Measurements from ENCODE around the gene PSMA7. TPM values are rescaled to one million over a fixed set of nuclear protein-coding genes. Genes with fewer than 3 reads are reported as not detected.

Gene PSMA7
- polyA plus RNA-seq, 1 donor (not counting 4 experiments of a cell fraction or from before 2014, with no cell fraction given): 383 TPM

DNA sequence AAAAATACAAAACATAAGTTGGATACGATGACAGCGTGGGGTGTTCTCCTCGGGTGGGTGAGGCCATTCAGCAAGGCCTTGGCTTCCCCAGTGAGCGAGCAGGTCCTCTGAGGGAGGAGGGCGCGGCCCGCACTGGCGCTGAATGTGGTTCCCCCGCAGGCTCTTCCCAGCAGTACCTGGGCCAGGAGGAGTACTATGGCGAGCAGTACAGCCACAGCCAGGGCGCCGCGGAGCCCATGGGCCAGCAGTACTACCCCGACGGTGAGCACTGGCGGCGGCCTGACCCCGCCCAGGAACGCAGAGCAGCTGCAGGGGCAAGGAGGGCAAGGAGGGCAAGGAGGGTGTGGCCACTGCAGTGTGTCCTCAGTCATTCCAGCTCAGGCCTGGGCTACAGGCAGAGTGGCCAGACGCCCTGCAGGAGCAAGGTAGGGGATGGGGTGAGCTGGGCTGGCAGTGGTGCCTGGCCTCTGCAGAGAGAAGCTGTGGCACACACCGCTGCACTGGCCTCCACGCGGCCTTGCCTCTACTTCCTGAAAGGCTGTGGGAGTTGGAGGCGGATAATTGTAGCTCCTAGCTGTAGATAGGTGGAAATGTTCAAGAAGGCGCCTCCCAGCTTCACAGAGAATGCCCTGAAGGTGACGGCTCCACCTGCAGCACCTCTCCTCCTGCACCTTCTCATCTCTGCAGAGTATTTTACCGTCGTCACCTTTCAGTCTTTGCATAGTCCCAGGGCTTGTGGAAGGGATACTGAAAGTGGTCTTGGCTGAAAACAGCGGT lies 21.0 kb upstream of the PSMA7 start:
- H3K9me3 ChIP-seq (ENCODE audit: control insufficient read depth, low read depth, low read length): no peaks in the 10 kb centered on the region
- dilution Hi-C loops (cut with MboI; ENCODE audit: extremely low pct_ligation_motif_present, low sequenced_read_pairs): no loop called here
- no peaks in the 10 kb centered on the region for H3K9me1 ChIP-seq (ENCODE audit: control insufficient read depth, extremely low read depth, insufficient read depth, low read length)
- no peak for FAIRE-seq
- no peak overlapping the region for H3K4me3 ChIP-seq (ENCODE audit: control insufficient read depth in 2 of 3, extremely low read depth in 1 of 3, insufficient read depth in 2 of 3, low read depth in 1 of 3, low read length in 3 of 3)
- no peaks in the 10 kb centered on the region for H3K27me3 ChIP-seq (ENCODE audit: control insufficient read depth, extremely low read depth, insufficient read depth, low read length)
- H3K27ac ChIP-seq (ENCODE audit: control insufficient read depth, insufficient read depth, low read length): no peak overlapping the region
- H2AFZ ChIP-seq (ENCODE audit: control insufficient read depth, low read length): no peak overlapping the region
- TF ChIP-seq EZH2 (IDR thresholded peaks at IDR 0.05; ENCODE audit: low read length): no peak
- TF ChIP-seq, protein P1, sequence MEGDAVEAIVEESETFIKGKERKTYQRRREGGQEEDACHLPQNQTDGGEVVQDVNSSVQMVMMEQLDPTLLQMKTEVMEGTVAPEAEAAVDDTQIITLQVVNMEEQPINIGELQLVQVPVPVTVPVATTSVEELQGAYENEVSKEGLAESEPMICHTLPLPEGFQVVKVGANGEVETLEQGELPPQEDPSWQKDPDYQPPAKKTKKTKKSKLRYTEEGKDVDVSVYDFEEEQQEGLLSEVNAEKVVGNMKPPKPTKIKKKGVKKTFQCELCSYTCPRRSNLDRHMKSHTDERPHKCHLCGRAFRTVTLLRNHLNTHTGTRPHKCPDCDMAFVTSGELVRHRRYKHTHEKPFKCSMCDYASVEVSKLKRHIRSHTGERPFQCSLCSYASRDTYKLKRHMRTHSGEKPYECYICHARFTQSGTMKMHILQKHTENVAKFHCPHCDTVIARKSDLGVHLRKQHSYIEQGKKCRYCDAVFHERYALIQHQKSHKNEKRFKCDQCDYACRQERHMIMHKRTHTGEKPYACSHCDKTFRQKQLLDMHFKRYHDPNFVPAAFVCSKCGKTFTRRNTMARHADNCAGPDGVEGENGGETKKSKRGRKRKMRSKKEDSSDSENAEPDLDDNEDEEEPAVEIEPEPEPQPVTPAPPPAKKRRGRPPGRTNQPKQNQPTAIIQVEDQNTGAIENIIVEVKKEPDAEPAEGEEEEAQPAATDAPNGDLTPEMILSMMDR (optimal IDR thresholded peaks at IDR 0.05 in 1 of 3, IDR thresholded peaks at IDR 0.05 in 1 of 3, conservative IDR thresholded peaks at IDR 0.05 in 1 of 3; ENCODE audit: extremely low read depth in 1 of 3, insufficient read depth in 2 of 3, low read length in 3 of 3): no peak
- H3K79me2 ChIP-seq (ENCODE audit: control insufficient read depth, insufficient read depth, low read length): no peaks in the 10 kb centered on the region
- no peak for DNase-seq (ENCODE audit: low read depth, low spot score)
- no peaks in the 10 kb centered on the region for H4K20me1 ChIP-seq (ENCODE audit: control insufficient read depth, extremely low read depth, insufficient read depth, low read length)
- no peak overlapping the region for H3K4me2 ChIP-seq (ENCODE audit: control insufficient read depth, extremely low read depth, insufficient read depth, low read depth, low read length)
- peaks cover 20 to 21% of the 10 kb centered on the region in 2 experiments for H3K36me3 ChIP-seq (ENCODE audit: control insufficient read depth in 2 of 2, extremely low read depth in 1 of 2, insufficient read depth in 2 of 2, low read length in 2 of 2)
- H3K9ac ChIP-seq (ENCODE audit: control insufficient read depth, extremely low read depth, insufficient read depth, low read length): no peak overlapping the region
- peaks cover 22% of the 10 kb centered on the region for H3K4me1 ChIP-seq (ENCODE audit: control insufficient read depth, extremely low read depth, insufficient read depth, low read length)

DNA sequence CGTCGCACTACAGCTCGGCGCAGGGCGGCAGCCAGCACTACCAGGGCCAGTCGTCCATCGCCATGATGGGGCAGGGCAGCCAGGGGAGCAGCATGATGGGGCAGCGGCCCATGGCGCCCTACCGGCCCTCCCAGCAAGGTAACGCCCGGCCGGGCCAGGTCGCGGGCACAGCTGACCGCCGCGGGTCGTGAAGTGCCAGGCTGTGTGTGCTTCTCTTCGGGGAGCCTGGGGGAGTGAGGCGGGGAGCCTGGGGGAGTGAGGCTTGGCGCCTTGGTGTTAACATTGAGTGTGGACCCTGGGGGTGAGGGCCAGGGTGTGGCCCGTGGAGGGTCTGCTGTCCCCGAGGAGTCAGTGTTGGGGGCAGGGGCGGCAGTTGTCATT lies 20.3 kb upstream of the PSMA7 start:
- Histone ChIP-seq H3K4me1 (ENCODE audit: control insufficient read depth, extremely low read depth, insufficient read depth, low read length) (peaks cover 26% of the 10 kb centered on the region), H2AFZ (ENCODE audit: control insufficient read depth, low read length) (no peak overlapping the region), H3K27me3 (ENCODE audit: control insufficient read depth, extremely low read depth, insufficient read depth, low read length) (no peaks in the 10 kb centered on the region), H3K27ac (ENCODE audit: control insufficient read depth, insufficient read depth, low read length) (no peak overlapping the region), H4K20me1 (ENCODE audit: control insufficient read depth, extremely low read depth, insufficient read depth, low read length) (no peaks in the 10 kb centered on the region), H3K79me2 (ENCODE audit: control insufficient read depth, insufficient read depth, low read length) (peaks cover 3% of the 10 kb centered on the region), H3K9me3 (ENCODE audit: control insufficient read depth, low read depth, low read length) (no peaks in the 10 kb centered on the region), H3K9ac (ENCODE audit: control insufficient read depth, extremely low read depth, insufficient read depth, low read length) (no peak overlapping the region), H3K4me3 (ENCODE audit: control insufficient read depth in 2 of 3, extremely low read depth in 1 of 3, insufficient read depth in 2 of 3, low read depth in 1 of 3, low read length in 3 of 3) (no peak overlapping the region), H3K9me1 (ENCODE audit: control insufficient read depth, extremely low read depth, insufficient read depth, low read length) (no peaks in the 10 kb centered on the region), H3K4me2 (ENCODE audit: control insufficient read depth, extremely low read depth, insufficient read depth, low read depth, low read length) (no peak overlapping the region), H3K36me3 (ENCODE audit: control insufficient read depth in 2 of 2, extremely low read depth in 1 of 2, insufficient read depth in 2 of 2, low read length in 2 of 2) (peaks cover 17 to 23% of the 10 kb centered on the region in 2 experiments)
- FAIRE-seq: no peak
- TF ChIP-seq, protein P1 (optimal IDR thresholded peaks at IDR 0.05 in 1 of 3, IDR thresholded peaks at IDR 0.05 in 1 of 3, conservative IDR thresholded peaks at IDR 0.05 in 1 of 3; ENCODE audit: extremely low read depth in 1 of 3, insufficient read depth in 2 of 3, low read length in 3 of 3): no peak
- no peak for TF ChIP-seq EZH2 (IDR thresholded peaks at IDR 0.05; ENCODE audit: low read length)
- dilution Hi-C loops (cut with MboI; ENCODE audit: extremely low pct_ligation_motif_present, low sequenced_read_pairs): no loop called here
- no peak for DNase-seq (ENCODE audit: low read depth, low spot score)

All from keratinocyte (primary cell).